Fibroblast of pulmonary artery (primary cell): ENCODE results near the gene TSEN54.

Experiments
- DNase-seq: peaks from one replicate; pipeline ENCODE4 v3.0.0-alpha.2; 2010; ENCODE audit warnings: low read depth
- H3K4me3 ChIP-seq: replicated peaks from 2 replicates; pipeline ENCODE4 v1.5.1; 2011; ENCODE audit warnings: low read depth, mild to moderate bottlenecking, control low read depth, low read length, moderate library complexity
- TF ChIP-seq, protein P1 (sequence below): IDR thresholded peaks from 2 replicates; pipeline ENCODE4 v1.5.1; 2011; ENCODE audit warnings: mild to moderate bottlenecking, control low read depth, low read length, inconsistent platforms; ENCODE audit errors: missing control alignments

TSEN54 gene

DNA sequence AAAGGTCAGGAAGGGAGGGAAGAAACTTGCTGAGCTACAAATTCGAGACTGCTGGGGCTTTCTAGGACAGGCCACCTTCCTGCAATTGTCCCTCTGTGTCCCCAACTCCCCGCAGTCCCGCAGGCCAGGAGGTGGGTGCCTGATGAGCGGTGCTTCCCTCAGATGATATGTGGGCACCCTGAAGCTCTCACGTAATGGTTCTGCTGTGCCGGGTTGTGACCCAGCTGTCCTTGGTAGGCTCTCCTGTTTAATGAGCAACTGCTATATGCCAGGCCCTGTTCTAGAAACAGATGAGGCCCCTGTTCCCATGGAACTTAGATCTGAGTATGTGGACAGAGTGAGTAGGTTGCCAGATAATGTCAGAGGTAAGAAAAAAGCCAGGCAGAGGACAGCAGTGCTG lies 49.3 kb downstream of the TSEN54 start:
- TF ChIP-seq, protein P1, sequence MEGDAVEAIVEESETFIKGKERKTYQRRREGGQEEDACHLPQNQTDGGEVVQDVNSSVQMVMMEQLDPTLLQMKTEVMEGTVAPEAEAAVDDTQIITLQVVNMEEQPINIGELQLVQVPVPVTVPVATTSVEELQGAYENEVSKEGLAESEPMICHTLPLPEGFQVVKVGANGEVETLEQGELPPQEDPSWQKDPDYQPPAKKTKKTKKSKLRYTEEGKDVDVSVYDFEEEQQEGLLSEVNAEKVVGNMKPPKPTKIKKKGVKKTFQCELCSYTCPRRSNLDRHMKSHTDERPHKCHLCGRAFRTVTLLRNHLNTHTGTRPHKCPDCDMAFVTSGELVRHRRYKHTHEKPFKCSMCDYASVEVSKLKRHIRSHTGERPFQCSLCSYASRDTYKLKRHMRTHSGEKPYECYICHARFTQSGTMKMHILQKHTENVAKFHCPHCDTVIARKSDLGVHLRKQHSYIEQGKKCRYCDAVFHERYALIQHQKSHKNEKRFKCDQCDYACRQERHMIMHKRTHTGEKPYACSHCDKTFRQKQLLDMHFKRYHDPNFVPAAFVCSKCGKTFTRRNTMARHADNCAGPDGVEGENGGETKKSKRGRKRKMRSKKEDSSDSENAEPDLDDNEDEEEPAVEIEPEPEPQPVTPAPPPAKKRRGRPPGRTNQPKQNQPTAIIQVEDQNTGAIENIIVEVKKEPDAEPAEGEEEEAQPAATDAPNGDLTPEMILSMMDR, result no peak
- no peak for DNase-seq
- no peak overlapping the region for H3K4me3 ChIP-seq

DNA sequence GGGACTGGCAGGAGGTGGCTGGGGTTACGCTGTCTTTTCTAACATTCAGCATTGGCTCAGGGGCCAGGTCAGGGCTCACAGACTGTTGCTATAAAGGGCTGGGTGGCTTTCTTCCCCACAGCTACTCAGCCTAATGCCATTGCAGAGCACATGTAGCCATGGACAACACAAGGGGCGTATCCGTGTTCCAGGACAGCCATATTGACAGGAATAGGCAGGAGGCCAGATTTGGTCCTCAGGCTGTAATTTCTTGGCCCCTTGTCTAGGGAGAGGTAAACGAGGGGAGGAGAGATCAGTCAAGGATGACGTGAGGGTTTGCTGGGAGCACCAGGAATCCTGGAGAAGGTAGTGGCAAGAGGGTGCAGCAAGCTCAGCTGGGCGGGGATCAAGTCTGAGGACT lies 50.1 kb downstream of the TSEN54 start:
- DNase-seq, result no peak
- no peak overlapping the region for H3K4me3 ChIP-seq
- TF ChIP-seq, protein P1, result no peak

DNA sequence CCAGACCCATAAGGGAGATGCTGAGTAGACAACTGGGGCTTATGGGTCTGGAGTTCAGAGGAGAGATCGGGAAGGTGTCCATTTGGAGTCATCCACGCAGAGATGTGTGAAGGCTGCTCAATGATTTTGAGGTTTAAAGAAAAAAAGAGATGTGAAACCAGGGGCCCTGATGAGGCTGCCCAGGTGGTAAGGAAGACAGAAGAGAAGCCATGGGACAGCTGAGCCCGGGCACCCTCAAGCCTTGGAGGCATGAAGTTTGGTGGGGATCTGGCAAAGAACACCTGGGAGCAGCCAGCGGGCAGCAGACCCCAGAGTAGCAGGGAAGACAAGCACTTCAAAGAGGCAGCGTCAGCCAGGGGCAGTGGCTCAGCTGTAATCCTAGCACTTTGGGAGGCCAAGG lies 50.5 kb downstream of the TSEN54 start:
- no peak overlapping the region for H3K4me3 ChIP-seq
- TF ChIP-seq, protein P1, result no peak
- no peak for DNase-seq

DNA sequence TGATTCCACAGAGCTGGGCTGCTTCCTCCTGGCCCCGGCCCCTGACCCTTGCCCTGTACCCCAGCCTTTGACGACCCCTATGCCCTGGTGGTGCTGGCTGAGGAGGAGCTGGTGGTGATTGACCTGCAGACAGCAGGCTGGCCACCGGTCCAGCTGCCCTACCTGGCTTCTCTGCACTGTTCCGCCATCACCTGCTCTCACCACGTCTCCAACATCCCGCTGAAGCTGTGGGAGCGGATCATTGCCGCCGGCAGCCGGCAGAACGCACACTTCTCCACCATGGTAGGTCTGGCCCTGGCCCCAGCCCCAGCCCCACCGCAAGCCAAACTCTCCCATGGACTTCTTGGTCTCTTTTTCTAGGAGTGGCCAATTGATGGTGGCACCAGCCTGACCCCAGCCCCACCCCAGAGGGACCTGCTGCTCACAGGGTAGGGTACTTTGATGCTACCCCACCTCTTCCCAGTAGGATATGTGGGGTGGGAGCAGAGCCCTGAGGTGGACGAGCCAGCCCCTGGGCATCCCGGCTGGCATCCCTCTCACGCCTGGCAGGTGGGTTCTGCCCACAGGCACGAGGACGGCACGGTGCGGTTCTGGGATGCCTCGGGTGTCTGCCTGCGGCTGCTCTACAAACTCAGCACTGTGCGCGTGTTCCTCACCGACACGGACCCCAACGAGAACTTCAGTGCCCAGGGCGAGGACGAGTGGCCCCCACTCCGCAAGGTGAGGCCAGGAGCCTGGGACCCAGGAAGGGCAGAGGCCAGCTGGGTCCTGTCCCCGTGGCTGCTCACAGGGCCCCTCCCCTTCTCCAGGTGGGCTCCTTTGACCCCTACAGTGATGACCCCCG lies 52.3 kb downstream of the TSEN54 start:
- no peak overlapping the region for H3K4me3 ChIP-seq
- DNase-seq, result no peak
- TF ChIP-seq, protein P1, result no peak

DNA sequence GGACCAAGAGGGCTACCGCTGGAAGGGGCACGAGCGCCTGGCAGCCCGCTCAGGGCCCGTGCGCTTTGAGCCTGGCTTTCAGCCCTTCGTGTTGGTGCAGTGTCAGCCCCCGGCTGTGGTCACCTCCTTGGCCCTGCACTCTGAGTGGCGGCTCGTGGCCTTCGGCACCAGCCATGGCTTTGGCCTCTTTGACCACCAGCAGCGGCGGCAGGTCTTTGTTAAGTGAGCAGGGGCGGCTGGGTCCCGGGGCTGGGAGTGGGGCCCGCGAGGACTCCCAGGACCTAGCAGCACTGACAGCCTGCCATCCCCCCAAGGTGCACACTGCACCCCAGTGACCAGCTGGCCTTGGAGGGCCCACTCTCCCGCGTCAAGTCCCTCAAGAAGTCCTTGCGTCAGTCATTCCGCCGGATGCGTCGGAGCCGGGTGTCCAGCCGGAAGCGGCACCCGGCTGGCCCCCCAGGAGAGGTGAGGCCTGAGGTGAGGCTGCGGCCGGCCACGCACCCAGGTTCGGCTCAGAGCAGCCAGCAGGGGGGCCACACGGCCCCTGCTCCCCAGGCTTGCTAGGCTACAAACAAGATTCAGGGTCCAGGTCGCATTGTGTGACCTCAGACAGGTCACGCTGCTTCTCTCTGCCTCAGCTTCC lies 53.8 kb downstream of the TSEN54 start:
- DNase-seq, result no peak
- H3K4me3 ChIP-seq, result no peak overlapping the region
- TF ChIP-seq, protein P1, result no peak

DNA sequence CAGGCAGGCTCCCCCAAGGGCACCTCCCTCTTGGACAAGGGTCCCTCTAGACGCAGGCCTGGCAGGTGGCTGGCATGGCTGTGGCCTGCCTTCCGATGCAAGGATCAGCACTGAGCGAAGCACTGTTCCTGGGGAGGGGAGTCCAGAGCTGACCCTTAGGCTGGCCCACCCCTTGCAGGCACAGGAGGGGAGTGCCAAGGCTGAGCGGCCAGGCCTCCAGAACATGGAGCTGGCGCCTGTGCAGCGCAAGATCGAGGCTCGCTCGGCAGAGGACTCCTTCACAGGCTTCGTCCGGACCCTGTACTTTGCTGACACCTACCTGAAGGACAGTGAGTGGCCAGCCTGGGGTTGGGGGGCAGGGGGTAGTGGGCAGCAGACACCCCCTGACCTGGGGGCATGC lies 54.4 kb downstream of the TSEN54 start:
- no peak overlapping the region for H3K4me3 ChIP-seq
- TF ChIP-seq, protein P1, result no peak
- no peak for DNase-seq
